Uterus (tissue), 2 donors: ENCODE results near the gene CPM.

Experiments used
- POLR2A ChIP-seq, 2 donors: fragments of 450-650 bp; IDR thresholded peaks; one replicate each; pipeline ENCODE4 v1.6.1; 2016; ENCODE audit warnings: antibody characterized with exemption in 2 of 2, mild to moderate bottlenecking in 1 of 2, moderate library complexity in 1 of 2
- TF ChIP-seq, protein P1 (sequence below), 4 experiments: fragments of 200-600 bp in 2 of 4; fragments of 450-650 bp in 2 of 4; sonication (generic) in 2 of 4; IDR thresholded peaks; one replicate each; pipeline ENCODE4 v1.5.1; 2016 to 2019; ENCODE audit warnings: antibody characterized with exemption in 4 of 4, mild to moderate bottlenecking in 2 of 4, moderate library complexity in 1 of 4

DNA sequence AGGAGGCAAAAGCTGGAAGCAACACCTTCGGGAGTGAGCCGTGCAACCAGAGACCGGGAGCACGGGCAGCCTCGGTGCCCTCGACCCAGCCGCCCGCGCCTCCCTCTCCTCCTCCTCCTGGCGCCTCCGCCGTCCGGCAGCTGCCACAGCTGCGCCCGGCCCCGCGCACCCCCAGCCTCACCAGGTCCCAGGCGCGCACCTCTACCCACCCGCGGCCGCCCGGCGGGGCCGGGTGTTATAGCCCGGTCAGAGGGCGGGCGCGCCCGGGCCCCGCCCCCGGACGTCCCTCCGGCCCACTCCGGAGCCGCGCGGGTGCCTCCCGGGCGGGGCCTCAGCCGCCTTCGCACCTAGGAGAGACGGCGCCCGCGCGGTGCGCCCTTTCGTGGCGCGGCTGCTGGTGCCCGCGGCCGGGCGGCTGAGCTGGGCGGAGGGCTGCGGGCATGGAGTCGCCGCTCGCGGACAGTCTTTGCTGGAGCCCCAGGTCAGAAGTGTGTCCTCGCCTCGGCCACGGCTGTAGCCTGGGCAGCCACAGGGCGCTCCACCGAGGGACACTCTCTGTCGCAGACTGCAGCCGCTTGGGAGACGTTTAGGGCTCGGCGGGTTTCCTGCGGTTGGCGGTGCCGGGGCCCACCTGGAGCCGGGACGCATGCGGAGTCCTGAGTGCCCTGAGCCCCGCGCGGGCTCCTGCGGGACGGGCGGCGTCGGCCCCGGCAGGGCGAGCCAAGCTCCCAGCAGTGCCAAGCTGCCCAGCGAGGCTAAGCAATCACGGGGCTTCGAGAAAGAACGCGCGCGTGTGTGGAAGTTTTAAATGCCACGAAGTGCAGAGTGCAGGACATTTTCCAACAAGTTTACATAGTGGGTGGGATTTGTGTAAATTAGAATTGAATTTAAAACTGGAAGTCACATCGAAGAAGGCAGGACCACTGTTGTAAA lies at the start of gene CPM:
- TF ChIP-seq, protein P1, sequence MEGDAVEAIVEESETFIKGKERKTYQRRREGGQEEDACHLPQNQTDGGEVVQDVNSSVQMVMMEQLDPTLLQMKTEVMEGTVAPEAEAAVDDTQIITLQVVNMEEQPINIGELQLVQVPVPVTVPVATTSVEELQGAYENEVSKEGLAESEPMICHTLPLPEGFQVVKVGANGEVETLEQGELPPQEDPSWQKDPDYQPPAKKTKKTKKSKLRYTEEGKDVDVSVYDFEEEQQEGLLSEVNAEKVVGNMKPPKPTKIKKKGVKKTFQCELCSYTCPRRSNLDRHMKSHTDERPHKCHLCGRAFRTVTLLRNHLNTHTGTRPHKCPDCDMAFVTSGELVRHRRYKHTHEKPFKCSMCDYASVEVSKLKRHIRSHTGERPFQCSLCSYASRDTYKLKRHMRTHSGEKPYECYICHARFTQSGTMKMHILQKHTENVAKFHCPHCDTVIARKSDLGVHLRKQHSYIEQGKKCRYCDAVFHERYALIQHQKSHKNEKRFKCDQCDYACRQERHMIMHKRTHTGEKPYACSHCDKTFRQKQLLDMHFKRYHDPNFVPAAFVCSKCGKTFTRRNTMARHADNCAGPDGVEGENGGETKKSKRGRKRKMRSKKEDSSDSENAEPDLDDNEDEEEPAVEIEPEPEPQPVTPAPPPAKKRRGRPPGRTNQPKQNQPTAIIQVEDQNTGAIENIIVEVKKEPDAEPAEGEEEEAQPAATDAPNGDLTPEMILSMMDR (IDR thresholded peaks at IDR 0.05), result no peak
- peak; percentile 56 to 76 for TF ChIP-seq POLR2A (IDR thresholded peaks at IDR 0.05)
